PC-9 (cell line): Measurements from ENCODE around the gene LRFN4.

Experiments
- EZH2 ChIP-seq: fragments of 200-600 bp; sonication (generic); IDR thresholded peaks from 2 replicates; pipeline ENCODE4 v1.8.0; 2017; ENCODE audit warnings: antibody characterized with exemption, low read depth
- TF ChIP-seq, protein P1 (sequence below): fragments of 200-600 bp; sonication (generic); conservative IDR thresholded peaks from 2 replicates; pipeline ENCODE4 v1.6.1; 2017; ENCODE audit warnings: mixed run types, antibody characterized with exemption, mild to moderate bottlenecking, moderate library complexity

DNA sequence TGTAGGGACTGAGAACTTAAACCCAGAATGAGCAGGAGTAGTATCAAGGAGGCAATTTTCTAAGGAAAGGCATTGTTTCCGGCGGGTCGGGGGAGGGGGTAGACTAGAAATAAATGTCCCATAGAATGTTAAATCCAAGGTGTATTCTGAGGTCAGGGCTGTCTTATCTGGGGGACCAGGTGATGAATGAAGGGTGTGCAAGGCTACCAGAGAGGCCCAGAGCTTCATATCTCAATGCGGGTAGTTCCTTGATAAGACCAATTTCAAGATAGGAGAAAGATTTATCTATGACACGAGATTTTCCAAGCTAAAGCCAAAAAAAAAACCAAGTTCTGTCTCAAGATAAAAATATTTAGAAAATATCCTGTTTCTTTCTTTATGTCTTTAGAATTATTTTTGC, 21.9 kb upstream of the LRFN4 start:
- no peak for TF ChIP-seq EZH2
- TF ChIP-seq, protein P1, sequence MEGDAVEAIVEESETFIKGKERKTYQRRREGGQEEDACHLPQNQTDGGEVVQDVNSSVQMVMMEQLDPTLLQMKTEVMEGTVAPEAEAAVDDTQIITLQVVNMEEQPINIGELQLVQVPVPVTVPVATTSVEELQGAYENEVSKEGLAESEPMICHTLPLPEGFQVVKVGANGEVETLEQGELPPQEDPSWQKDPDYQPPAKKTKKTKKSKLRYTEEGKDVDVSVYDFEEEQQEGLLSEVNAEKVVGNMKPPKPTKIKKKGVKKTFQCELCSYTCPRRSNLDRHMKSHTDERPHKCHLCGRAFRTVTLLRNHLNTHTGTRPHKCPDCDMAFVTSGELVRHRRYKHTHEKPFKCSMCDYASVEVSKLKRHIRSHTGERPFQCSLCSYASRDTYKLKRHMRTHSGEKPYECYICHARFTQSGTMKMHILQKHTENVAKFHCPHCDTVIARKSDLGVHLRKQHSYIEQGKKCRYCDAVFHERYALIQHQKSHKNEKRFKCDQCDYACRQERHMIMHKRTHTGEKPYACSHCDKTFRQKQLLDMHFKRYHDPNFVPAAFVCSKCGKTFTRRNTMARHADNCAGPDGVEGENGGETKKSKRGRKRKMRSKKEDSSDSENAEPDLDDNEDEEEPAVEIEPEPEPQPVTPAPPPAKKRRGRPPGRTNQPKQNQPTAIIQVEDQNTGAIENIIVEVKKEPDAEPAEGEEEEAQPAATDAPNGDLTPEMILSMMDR: no peak
